Measurements from ENCODE around the gene IL5RA. TPM values are rescaled to one million over a fixed set of nuclear protein-coding genes. Genes with fewer than 3 reads are reported as not detected.

Gene IL5RA
- total RNA-seq, 1 donor from 2014 or later: not detected

Small RNA genes within 50 kb of the gene (small RNA-seq; reads per million reads assigned to genes)
- gene RF00416: not detected

Other genes with a start within 250 kb of the IL5RA start
- gene TRNT1, start 16.6 kb upstream of the IL5RA start, total RNA-seq: 12.8 TPM
- gene CRBN, start 69.3 kb upstream of the IL5RA start, total RNA-seq: 30.7 TPM

All from vagina (tissue), 1 donor.